Left hindlimb (tissue), 1 donor: Measurements from ENCODE around the gene ARFGEF3.
"Not testable (repeated sequence)": the region's sequence is repeated elsewhere in the genome, so short reads cannot be mapped to it uniquely, and the experiment has no call there.

ENCODE experiments used
- DNase-seq: peaks from one replicate; pipeline ENCODE4 v3.0.0-alpha.2; 2018

The ARFGEF3 gene

DNA sequence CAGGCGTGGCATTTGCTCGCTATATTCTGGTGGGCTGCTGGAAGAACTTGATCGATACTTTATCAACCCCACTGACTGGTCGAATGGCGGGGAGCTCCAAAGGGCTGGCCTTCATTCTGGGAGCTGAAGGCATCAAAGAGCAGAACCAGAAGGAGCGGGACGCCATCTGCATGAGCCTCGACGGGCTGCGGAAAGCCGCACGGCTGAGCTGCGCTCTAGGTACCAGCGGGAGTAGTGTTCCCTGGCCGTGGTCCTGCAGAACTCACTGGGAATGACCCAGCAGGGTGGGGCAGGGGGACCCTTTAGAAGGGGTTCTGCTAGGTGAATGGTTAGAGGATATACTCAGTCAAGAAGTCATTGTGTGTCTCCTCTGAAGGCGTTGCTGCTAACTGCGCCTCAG is 125.0 kb downstream of the ARFGEF3 start:
- DNase-seq: no peak

DNA sequence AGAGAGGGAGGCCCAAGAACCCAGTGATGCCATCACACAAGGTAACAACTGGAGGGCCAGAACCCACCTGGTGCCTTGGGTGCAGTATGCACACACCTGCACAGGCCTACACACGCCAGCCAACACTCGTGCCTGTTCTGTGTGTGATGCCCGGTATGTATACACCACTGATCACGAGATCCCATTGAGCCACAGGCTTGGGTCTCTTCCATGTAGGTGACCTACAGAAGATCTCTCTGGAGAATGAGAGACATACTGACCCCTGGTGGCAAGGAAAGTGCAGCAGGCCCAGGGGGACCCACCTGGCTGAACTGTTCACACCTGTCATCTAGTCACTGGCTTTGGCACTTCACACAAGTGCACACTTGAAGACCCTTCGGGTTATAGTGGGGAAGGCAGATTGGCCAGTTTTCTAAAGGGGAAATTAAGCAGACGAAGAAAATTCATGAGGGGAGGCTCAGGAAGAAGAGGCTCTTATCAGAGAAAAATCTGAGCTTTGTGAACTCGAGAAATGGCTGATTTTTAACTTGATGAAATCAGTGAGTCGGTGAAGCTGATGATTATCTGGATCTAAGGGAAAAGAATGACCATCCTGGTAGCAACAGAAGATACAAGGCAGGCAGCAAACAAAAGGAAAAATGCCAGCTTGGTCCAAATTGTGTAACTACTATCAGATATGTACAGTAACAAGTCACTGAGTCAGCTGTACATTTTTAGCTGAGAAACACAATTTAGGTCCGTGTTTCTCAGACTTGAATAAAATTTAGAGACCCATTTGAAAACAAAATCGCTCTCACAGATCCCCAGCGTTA is 125.6 kb downstream of the ARFGEF3 start:
- DNase-seq: no peak

DNA sequence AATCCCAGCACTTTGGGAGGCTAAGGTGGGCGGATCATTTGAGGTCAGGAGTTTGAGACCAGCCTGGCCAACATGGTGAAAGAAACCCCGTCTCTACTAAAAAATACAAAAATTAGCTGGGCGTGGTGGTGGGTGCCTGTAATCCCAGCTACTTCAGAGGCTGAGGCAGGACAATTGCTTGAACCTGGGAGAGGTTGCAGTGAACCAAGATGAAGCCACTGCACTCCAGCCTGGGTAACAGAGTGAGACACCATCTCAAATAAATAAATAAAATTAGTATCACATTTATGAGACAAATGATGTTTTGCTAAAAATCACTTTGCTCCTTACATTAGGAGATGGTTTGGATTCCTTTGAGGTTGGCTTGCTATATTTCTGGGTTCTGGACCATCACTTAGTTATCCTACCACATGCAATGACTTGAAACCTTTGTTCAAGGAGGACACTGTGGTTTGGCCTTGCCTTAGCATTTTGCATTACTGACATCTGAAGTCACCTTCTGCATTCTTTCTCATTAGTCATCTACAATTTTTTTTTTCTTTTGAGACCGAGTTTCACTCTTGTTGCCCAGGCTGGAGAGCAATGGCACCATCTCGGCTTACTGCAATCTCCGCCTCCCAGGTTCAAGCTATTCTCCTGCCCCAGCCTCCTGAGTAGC is 126.8 kb downstream of the ARFGEF3 start:
- not testable (repeated sequence) for DNase-seq

DNA sequence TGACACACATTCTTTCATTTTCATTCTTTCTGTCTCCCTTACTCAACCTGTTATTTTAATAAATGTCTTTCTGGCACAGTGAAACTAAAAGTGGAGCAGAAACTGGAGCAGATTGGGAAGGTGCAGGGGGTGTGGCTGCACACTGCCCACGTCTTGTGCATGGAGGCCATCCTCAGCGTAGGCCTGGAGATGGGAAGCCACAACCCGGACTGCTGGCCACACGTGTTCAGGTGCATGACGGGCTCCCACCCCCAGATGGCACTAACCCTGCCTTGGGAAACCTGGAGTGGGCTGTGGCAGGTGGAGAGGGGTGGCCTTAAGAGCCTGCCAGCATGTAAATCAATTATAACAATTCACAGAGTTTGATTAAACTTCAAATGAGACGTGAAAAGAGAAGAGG is 128.0 kb downstream of the ARFGEF3 start:
- DNase-seq: no peak

DNA sequence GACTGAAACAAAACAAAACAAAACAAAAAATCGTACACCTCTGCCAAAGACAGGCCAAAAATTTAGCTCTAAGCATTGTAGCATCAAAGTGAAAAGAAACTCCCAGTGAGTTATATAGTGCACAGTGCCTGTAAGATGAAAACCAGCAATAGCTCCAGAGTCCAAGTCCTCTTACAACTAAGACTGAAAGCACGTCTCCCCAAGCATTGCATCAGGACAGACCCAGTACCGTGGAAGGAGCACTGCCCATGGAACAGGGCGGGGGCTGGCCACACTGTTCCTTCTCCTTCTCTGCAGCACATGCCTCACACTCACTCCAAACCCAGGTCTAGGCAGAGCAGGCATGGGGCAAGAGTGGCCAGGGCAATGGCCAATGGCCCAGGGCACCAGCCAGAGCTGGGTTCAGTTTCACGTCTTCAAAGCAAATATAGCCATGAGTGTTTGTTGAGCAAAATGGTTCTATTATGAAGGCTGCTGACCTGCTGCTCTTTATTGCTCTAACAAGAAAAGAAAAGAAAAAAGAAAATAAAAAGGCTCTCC is 128.8 kb downstream of the ARFGEF3 start:
- DNase-seq: no peak

DNA sequence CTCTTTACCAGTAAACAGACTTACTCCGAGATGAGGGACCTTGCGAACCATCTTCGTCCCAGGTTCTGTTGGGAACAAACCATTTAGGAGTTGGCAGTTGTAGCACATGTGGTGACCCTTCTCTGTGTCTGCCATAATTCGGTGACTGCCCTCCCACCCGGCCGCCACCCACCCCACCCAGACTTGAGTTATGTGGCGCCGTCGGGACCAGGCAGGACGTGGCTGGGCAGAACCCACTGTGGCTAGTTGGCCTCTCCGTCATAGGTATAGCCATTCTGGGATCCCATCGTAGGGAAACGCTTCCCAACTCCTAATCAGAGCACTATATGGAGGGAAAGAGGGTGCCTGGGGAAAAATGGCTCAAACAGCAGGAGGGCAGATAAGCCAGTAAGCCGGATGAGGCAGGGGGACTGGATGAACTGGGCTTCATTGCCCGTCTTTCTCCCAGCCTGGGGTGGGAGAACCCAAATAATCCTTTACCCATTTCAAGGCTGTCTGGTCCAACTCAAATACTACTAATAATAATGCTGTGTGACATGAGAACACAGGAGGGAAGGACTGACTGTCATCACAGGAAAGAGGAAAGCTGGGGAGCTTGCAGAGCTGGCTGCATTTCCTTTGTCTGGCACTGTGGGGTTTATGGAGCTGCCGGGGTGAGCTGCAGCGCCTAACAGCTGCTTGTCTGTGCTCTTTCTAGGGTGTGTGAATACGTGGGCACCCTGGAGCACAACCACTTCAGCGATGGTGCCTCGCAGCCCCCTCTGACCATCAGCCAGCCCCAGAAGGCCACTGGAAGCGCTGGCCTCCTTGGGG is 129.5 kb downstream of the ARFGEF3 start:
- no peak for DNase-seq

DNA sequence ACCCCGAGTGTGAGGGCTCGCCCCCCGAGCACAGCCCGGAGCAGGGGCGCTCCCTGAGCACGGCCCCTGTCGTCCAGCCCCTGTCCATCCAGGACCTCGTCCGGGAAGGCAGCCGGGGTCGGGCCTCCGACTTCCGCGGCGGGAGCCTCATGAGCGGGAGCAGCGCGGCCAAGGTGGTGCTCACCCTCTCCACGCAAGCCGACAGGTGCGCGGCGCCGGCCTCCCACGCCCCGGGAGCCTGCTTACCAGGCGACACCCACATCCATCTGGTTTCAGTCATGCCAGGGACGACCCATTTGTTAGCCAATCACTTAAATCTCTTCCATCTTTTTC is 130.1 kb downstream of the ARFGEF3 start:
- DNase-seq: no peak

DNA sequence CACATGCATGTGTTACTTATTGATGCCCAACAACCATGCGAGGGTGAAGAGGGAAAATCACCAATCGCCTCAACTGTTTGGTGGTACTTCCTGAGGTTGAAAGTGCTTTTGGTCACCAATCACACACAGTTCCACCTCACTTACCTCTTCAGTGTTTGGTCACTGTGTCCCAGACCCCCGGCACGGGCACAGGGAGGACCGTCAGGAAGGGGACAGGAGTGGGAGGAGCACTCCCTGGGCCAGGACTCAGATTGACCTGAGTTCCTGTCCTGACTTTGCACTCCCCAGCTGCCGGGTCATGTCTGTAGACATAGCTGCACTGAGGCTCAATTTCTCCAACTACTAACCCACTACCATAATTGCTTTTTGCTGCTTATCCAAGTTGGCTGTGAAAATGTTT is 130.7 kb downstream of the ARFGEF3 start:
- no peak for DNase-seq

DNA sequence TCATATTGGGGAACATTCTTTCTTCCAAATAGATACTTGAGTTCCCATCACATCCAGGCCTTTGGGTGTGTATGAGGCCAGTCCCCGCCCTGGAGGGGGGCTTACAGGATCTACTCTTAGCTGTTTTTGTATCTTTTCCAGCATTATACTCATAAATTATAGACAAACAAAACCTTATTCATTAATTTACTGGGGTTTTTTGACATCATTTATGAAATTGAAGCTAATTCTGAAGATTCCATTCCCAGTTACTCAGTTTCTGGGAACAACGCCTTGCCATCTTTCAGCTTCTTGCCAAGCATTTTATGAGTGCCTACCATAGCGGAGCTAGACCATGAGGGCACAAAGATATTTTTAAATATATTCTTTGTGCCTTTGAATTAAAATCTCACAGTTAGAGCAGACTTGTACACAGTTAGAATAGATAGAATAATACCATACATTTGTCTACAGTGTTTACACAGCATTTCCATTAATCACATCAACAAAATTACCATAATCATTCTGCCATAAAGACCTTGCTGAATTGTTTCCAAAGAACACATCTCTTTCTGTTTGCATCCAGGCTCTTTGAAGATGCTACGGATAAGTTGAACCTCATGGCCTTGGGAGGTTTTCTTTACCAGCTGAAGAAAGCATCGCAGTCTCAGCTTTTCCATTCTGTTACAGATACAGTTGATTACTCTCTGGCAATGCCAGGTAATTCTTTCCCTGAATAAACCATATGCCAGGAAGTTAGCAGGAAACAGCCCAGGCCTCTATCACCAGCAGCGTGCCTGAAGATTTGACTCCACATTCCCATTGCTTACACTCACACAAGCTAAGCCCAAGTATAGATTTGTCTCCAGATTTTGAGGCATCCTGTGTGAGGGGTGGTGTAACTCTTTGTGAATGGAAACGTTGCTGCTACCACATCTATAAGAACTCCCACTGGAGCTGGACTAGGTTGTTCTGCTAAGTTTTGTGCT is 132.0 kb downstream of the ARFGEF3 start:
- no peak for DNase-seq

DNA sequence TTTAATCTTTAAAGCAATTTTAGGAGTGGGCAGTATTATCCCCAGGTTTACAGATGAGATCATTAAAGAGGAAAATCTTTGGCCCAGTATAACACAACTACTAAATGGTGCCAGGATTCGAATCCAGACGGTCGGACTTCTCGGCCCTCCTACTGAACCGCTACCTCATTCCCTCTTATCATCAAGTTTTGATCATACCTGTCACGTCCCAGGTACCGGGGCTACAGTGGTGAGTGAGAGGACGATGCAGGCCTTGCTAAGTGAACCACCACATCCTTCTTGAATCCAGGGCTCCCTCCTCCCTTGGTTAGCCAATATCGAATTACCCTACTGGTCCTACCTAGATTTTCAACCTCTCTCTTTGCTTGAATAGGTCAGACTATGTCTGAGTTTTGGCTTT is 134.6 kb downstream of the ARFGEF3 start:
- no peak for DNase-seq

DNA sequence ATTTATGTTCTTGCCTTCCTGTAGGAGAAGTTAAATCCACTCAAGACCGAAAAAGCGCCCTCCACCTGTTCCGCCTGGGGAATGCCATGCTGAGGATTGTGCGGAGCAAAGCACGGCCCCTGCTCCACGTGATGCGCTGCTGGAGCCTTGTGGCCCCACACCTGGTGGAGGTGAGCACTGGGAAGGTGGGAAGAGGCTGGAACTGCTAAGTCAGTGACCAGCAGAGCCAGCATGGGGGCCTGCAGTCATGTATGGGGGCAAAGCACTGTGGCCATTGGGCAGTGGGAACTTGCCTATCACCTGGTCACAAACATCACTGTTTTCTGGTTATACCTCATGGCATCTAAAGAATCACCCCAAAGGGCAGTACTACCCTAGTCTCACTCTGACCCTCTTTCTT is 135.0 kb downstream of the ARFGEF3 start:
- no peak for DNase-seq

DNA sequence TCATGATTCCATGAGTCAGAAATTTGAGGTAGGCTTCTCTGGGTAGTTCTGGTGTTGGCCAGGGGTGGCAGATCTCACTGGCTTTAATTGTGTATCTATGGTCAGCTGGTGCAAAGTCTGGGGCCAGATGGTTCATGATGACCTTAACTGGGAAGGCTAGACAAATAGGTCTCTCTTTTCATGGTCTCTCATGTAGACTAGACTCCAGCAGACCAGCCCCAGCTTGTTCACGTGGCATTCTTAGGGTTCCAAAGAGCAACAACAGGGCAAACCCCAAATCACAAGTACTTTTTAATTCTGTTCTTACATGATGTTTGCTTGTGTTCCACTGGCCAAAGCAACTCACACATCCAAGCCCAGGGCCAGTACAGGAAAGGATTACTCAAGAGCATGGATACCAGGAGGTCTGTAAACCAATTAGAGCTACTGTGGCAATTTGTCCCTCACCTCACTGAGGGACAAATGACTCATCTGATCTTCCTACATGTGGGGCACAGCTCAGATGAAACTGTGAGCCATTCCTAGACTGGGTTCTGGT is 136.1 kb downstream of the ARFGEF3 start:
- no peak for DNase-seq

DNA sequence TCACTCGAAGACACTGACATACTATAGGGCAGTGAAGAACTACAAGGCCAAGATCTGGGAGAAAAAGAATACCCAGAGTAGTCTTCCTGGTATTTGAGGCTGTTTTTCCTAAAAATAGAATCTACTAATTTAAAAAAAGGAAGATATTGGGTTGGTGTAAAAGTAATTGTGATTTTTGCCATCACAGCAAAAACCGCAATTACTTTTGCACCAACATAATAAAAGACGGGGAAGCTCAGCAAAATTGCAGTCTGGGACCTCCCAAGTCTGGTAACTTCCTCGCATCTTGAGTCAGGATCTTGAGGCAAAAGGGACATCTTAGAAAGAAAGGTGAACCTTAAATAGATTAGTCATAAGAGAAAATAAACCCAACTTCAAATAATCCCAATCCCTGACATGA is 138.7 kb downstream of the ARFGEF3 start:
- DNase-seq: no peak

DNA sequence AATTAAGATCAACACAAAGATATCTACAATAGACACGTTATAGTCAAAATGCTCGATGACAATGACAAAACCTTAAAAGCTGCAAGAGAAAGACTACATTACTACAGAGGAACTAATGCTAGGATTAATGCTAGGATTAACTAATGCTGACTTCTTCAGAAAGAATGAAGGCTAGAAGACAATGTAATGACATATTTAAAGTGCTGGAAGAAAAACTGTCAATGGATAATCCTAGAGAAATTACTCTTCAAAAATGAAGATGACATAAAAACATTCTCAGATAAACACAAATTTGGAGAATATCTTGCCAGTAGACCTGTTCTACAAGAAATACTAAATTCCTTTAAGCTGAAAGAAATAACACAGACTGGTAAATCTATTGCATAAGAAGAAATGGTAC is 140.8 kb downstream of the ARFGEF3 start:
- no peak for DNase-seq

DNA sequence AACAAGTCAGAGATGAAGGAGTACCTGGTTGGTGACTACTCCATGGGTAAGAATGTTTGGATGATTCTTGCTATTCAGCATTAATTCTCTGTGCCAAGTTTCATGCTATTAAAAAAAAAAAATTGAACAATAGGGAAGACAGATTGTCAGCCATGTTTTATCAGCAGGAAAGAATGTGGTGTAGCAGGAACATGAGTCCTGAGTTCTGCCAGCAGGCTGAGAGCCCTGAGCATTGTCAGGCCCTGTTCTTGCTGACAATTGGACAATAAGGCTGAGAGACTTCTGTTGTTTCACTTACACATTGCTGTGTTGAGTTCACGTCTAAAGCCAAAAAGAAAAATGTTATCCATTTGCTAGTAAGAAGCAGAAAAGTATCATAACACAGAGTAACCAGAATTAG is 145.6 kb downstream of the ARFGEF3 start:
- DNase-seq: no peak

DNA sequence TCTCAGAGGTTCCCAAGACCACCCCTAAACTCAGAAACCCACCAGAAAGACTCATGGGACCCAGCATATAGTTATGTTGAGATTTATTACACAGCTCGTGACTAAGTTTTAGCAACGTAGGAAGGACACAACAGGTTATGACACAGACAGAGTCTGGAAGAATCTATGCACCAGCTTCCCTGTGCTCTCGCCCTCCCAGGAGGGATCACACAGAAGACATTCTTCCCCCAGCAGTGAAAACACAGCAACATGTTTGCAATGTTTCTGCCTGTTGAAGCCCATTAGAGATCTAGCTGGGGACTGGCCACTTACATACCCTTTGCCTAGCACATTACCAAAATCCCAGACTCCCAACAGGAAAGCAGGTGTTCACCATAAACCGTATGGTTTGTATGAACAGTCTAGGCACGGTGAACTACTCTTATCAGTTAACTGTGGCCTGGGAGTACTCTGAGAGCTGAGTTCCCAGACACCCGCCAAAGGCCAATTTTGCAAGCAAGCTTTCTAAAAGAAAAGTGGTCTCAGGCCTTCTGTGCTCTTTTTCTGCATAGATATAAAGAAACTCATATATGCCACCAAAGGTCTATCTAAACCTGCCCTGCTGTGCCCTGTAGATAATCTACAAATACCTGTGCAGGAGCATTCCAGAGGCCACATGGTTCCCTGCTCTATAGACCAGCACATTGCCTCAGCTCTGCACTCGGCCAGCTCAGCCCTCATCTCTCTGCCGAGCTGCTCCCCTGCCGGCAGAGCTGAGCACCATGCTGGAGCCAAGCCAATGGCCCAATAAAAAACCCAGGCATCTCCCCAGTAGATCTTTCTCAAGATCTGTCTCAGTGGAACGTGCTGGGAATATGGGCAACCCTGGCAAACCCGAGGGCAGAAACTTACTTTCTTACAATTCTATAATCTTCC is 146.3 kb downstream of the ARFGEF3 start:
- DNase-seq: no peak

DNA sequence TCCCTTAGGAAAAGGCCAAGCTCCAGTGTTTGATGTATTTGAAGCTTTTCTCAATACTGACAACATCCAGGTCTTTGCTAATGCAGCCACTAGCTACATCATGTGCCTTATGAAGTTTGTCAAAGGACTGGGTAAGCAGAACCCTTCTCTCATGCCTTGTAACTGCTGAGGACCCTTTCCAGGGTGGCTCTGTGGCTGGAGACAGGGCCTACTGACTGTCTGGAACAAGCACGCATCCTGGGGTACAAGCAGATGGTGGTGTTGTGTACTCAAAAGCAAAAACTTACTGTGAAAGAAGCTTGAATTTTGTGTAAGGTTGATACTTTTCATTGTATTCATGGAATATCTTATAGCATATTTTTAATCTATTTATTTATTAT is 147.0 kb downstream of the ARFGEF3 start:
- DNase-seq: no peak

DNA sequence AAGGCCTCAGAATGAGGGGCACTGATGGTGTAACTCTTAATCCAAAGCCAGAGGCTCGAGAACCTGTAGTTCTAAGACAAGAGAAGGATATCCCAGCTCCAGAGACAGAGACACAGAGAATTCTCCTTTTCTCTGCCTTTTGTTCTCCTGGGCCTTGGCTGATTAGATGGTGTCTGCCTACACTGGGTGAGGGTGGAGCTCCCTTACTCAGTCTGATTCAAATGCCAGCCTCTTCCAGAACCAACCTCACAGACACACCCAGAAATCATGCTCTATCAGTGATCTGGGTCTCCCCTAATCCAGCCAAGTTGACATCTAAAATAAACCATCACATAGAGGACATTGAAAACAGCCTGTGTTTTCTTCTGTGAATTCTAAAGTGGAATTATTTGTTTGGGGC is 148.0 kb downstream of the ARFGEF3 start:
- DNase-seq: no peak

DNA sequence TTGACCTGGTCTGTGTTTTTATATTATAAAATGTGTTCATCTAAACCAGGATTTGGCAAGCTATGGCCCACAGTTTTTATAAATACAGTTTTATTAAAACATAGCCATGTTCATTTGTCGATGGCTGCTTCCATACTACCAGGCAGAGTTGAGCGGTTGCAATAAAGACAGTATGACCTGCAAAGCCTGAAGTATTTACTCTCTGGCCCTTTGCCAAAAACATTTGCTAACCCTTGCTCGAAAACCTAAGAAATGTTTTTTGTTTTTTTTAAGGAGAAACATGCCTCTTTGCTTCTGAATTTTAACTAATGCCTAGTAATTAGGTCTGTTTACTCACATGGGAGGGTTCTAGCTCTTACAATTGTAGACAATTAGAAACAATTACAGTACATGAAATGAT is 148.6 kb downstream of the ARFGEF3 start:
- no peak for DNase-seq

DNA sequence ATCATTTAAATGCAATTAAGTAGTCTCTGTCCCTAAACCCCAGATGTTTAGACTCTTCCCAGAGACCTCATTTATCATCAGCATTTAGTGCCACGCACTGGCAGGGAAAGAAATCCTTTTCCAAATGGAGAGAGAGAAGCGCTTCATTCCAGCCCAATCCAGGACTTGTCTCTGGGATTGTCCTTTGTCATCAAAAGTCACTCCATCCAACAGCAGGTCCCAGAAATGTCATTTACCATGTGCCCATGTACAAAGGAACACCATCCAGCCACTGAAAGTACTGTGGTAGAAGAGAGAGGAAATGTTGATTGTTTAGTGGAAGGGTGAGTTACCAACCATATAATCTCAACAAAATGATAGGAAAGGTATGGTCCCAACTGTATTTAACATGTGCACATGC is 149.1 kb downstream of the ARFGEF3 start:
- no peak for DNase-seq

DNA sequence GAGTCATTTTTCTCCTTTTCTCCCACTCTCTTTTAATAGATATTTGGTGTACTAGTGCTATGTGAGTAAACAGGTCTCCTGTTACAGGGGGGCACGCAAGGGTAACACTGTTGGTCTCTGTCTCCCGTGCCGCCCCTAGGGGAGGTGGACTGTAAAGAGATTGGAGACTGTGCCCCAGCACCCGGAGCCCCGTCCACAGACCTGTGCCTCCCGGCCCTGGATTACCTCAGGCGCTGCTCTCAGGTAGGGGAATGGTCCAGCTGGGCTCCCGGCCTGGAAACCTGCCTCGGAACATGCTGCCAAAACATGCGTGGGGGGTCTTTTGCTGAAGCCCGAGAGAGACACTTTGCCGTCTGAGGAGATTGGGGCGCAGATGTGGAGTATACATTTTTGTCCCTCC is 149.5 kb downstream of the ARFGEF3 start:
- DNase-seq: no peak
